LNCaP clone FGC (cell line): ENCODE measurements around the gene UROC1.

Source experiments
- DNase-seq: peaks from one replicate; pipeline ENCODE4 v3.0.0-alpha.2; 2011; ENCODE audit warnings: low read depth
- H3K4me3 ChIP-seq: 2 replicates; pipeline ENCODE4 v1.5.1; 2011; ENCODE audit warnings: mild to moderate bottlenecking, low read depth, low read length, control low read depth
- TF ChIP-seq, protein P1 (sequence below): IDR thresholded peaks from 2 replicates; pipeline ENCODE4 v1.5.1; 2012; ENCODE audit warnings: mild to moderate bottlenecking; ENCODE audit not compliant: control insufficient read depth, insufficient read depth; ENCODE audit errors: extremely low read depth

Gene UROC1

DNA sequence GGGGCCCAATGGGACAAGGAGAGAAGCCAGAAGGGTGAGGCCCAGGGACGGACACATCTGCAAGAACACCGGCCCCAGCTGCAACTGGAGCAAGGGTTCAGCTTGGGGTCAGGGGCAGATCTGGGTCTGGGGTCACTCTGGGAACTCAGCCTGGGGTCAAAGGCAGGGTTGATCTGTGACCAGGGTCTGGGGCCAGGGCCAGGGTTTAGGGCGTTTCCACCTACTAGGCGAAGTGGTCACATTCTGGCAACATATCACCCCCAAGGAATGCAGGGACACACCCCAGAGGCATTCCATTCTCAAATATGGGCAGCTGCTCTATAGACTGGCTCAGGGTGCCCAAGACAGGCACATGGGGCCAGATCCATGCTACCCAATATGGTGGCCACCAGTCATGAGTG lies 9.0 kb downstream of the UROC1 start:
- TF ChIP-seq, protein P1, sequence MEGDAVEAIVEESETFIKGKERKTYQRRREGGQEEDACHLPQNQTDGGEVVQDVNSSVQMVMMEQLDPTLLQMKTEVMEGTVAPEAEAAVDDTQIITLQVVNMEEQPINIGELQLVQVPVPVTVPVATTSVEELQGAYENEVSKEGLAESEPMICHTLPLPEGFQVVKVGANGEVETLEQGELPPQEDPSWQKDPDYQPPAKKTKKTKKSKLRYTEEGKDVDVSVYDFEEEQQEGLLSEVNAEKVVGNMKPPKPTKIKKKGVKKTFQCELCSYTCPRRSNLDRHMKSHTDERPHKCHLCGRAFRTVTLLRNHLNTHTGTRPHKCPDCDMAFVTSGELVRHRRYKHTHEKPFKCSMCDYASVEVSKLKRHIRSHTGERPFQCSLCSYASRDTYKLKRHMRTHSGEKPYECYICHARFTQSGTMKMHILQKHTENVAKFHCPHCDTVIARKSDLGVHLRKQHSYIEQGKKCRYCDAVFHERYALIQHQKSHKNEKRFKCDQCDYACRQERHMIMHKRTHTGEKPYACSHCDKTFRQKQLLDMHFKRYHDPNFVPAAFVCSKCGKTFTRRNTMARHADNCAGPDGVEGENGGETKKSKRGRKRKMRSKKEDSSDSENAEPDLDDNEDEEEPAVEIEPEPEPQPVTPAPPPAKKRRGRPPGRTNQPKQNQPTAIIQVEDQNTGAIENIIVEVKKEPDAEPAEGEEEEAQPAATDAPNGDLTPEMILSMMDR, result no peak
- no peak overlapping the region for H3K4me3 ChIP-seq
- no peak for DNase-seq

DNA sequence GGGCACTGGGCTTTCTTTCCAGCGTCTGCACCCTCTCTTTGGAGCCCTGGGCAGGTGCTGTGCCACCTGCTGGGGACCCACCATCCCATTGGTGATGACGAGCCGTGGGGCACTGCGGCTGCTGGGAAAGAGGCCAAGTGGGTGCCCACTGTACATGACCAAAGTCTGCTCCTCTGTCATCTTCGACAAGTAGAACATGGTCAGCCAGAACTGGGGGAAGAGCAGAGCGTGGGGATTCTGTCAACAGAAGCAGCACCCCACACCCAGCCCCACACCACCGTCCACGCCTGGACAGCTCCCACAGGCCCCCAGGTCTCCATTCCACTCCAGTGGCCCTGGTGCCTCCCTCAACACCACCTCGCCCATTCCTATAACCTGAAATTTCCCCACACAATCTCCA lies 9.7 kb downstream of the UROC1 start:
- TF ChIP-seq, protein P1, result no peak
- no peak overlapping the region for H3K4me3 ChIP-seq
- no peak for DNase-seq

DNA sequence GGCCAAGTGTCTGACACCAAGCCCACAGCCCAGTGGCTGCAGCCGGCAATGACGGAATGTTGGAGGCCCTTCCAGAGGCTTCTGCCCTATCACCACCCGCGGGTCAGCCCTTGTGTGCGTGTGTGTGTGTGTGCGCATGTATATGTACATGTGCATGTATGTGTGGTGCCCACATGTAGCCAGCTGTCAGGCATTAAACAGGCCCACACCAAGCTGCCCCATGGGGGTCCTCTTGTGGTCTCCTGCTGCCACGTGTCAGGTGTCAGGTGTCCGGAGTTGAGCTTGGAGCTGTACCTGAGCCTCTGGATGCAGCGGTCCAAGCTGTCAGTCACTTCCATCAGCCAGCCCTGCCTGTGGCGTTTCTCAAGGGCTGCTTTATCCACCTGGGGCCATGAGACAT lies 13.9 kb downstream of the UROC1 start:
- TF ChIP-seq, protein P1, result no peak
- H3K4me3 ChIP-seq, result no peak overlapping the region
- DNase-seq, result no peak

DNA sequence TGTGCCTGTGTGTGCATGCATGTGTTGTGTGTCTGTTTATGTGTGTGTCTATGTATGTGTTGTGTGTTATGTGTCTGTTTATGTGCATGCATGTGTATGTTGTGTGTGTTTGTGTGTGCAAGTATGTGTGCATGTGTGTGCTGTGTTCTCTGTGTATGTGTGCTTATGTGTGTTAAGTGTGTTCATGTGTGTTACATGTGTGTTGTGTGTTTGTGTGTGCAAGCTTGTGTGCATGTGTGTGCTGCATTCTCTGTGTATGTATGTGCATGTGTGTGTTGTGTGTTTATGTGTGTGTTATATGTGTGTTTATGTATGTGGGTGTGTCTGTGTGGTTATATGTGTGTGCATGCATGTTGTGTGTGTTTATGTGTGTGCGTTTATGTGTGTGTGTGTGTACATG lies 14.9 kb downstream of the UROC1 start:
- H3K4me3 ChIP-seq, result no peak overlapping the region
- no peak for DNase-seq
- TF ChIP-seq, protein P1, result no peak

DNA sequence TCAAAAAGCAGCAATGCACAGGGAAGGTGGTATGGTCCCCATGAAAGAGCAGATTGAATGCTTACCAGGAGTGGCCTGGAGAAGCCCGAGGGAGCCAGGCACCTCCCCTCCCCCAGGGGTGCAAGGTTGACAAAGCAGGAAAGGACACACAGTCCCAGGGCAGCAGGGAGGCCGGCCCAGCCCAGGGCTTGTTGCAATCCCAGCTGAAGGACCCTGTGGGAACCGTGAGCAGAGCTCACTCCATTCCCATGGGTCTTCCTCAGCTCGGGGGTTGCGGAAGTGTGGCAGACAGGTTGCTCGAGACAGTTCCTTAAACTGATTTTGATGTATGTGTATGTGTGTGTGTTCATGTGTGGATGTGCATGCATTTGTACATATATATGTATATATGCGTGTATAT lies 15.8 kb downstream of the UROC1 start:
- DNase-seq, result no peak
- TF ChIP-seq, protein P1, result no peak
- no peak overlapping the region for H3K4me3 ChIP-seq

DNA sequence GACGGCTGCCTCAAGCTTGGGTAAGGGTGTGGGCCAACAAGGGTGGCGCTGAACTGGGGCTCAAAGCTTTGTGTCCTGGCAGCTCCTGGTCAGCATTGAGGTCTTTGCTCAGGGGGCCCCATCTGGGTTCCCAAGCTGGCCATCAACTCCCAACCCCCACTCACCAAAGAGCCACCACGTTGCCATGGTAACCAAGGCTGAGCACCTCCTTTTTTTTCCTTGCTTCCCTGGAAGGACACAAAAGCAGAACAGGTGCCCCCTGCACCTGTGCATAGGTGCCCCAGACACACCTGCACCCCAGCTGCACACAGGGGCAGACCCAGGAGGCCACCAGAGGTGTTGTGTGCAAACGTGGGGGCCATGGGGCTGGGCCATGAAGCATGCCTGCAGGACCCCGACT lies 16.5 kb downstream of the UROC1 start:
- DNase-seq, result no peak
- H3K4me3 ChIP-seq, result no peak overlapping the region
- TF ChIP-seq, protein P1, result no peak

DNA sequence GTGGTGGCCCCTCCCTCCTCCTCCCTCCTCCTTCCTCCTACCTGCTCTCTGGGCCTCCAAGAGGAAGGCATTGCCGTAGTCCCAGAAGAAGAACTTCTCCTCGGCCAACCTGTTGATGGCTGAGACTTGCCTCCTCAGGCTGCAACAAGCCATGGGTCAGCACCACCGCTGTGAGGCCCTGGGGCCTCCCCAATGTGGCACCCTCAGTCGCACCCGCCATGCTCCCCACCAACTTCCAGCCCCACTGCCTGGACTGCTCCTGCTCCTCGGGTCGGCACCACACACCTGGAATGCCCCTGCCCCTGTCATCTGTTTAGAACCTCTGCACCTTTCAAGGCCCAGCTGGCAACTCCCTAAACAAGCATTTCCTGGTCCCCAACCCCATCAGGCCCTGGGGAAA lies 17.6 kb downstream of the UROC1 start:
- no peak overlapping the region for H3K4me3 ChIP-seq
- DNase-seq, result no peak
- TF ChIP-seq, protein P1, result no peak
